SIG-M5 treated with dmso at 0.1 percent for 504 hours (cell line): Measurements from ENCODE around the gene CTIF.

Experiments used
- DNase-seq: peaks from one replicate; lab custom pipeline; 2025; ENCODE audit not compliant: unreplicated experiment; lab: John Stamatoyannopoulos, UW

The CTIF gene

GRCh38 chr18:48550101-48550729 is 11.4 kb downstream of the CTIF start:
- DNase-seq = no peak

- no peak for DNase-seq
Measured at GRCh38 chr18:48551100-48551499, 12.3 kb downstream of the CTIF start.

DNA sequence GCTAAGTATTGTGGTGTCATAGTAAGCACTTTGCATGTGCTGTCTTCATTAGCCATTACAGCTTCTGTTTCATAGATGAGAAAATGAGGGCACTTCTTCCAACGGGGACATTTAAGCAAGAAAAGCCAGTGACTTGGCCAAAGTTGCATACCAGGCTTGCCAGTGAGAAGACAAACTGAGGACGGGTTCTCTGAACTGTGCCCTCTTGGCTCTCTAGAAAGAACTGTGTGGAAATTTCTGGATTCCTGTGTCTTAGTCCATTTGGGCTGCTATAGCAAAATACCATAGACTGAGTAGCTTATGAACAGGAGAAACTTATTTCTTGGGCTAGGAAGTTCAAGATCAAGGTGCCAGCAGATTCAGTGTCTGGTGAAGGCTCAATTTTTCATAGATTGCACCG is 13.3 kb downstream of the CTIF start:
- DNase-seq = no peak

DNA sequence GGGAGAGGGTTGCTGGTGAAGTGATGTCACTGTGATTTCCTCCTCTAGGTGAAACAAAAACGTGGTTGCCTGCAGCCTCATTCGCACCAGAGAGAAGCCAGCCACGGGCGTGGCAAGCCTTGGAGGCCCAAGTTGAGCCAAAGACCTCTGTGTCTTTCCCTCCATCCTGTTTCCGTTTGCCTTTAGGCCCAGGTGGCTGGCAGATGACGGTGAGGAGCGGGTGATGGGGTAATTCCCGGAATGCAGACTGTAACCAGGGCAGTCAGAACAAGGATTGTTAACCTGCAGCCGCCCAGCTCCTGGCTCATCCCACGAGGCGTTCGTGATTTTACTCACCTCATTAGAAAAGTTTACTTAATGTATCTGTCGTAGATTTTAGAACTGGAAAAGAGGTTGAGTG is 14.4 kb downstream of the CTIF start:
- no peak for DNase-seq

DNA sequence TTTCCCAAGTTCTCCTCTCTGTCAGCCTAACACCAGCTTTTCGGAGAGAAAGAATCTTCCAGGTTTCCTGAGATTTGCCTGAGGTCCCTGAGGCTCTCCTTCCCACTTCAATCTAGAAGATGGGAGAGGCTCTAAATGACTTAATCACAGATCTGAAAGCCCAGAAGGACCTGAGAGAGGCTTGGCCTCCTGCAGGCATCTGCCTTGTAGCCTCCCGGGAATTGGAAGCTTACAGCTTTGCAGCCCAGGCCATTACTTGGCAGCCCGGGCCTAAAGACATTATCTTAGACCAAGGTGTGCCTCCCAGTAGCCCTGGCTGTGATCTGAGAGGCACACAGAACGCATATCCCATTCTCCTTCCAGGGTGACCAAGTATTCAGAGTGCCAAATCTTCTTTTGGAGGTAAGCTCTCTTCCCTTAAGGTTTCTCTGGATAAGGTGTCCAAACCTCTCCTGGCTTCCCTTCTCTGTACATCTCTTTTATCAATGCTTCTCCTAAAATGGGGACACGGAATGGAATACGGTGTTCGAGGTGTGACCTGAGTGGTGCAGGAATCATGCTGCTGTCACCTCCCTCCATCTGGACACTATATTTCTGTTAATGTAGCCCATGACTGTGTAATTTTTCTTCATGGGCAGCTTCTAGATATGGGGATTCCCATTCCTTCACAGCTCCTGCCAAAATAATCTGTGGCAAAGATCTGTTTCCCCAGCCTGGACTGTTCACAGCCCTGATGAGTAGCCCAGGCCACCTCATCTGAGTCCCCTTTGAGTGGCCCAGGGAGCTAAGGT is 16.0 kb downstream of the CTIF start:
- DNase-seq = no peak

DNA sequence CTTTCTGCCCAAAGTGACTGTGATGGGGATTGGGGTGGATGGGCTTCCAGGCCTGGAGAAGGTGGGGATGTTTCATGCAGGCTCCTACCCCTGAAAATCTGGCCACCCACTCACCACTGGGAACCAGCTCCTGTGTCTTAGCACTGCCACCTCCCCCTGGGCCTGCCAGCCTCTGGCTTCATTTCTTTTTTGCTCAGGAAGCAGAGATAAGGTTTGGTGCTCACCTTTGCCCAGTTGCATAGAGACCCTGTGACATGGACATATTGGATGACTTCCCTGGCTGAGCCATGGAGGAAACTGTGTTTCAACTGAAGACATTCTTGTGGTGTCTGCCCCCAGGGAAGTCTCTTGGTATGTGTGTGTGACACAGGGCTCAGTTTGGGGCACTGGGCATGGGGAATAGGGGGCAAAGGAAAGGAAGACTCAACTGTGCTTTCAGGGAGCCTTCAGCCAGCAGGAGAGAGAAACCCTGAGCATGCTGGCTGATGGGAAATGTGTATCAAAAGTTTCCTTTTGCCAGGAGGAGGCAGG is 16.7 kb downstream of the CTIF start:
- no peak for DNase-seq

DNA sequence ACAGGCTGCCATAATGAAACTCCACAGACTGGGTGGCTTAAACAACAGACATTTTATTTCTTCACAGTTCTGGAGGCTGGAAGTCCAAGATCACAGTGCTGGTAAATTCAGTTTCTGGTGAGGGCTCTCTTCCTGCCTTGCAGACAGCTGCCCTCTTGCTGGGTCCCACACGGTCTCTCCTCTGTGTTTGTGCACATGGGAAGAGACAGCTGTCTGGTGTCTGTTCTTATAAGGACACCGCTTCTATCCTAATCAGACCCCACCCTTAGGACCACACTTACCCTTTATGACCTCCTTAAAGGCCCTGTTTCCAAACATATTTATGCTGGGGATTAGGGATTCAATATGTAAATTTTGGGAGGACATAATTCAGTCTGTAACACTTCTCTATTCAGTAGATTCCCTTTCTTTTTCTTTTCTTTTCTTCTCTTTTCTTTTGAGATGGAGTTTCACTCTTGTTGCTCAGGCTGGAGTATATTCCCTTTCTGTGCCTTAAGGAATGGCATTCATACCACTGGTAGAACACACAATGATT is 18.9 kb downstream of the CTIF start:
- DNase-seq = no peak

DNA sequence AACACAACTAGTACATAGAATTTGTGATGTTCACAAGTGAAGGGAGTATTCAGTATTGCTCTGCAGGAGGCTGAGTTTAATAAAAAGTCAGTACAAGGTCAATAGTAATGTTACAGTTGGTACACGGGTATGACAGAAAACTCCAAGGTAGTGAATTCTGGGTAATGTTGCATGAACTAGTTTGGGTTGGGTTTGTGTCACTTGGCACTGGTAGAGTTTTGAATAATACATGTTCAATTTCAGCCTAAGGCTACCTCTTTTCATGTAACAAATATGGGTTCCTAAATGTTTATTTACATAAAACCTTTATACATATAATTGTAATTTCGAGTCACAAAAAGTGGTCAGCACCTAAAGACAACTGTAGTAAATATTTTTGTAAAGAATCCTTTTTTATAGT is 19.4 kb downstream of the CTIF start:
- no peak for DNase-seq

GRCh38 chr18:48560491-48560890 is 21.7 kb downstream of the CTIF start:
- DNase-seq = no peak

GRCh38 chr18:48562075-48562474 is 23.2 kb downstream of the CTIF start:
- DNase-seq = no peak

DNA sequence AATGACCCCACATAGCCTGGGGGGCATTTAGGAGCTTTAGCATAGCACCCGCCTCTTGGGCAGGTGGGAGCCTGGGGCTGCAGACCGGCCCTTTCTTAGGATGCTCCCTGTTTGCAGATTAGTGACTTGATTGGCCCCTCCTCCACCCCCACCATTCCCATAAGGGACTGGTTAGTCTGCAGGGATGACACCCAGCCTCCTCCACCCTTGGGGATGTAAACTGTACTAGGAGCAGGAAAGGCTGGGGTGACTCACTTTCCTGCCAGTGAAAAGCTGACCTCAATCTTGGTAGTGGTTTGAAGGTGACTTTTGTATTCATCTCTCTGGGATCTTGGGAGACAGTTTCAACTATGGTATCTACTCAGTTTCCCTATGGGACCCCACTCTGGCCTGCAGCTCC is 24.2 kb downstream of the CTIF start:
- no peak for DNase-seq

DNA sequence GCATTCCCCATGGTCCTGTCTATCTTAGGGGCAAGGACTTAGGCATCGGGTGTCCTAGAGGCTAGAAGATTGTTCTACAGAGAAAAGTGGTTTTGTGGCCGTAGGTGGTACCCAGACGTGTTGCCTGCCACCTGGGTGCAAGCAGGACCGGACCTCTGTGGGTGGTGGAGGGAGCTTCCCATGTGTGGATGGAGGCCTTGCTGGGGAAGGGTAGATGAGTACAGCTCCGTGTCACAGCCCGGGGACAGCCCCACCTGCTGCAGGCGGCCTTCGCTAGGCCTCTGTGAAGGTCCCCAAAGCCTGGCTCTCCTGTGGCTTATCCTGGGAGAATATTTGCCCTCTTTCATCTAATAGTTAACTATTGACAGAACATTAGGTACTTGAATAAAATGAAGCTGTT is 25.3 kb downstream of the CTIF start:
- DNase-seq = no peak

DNA sequence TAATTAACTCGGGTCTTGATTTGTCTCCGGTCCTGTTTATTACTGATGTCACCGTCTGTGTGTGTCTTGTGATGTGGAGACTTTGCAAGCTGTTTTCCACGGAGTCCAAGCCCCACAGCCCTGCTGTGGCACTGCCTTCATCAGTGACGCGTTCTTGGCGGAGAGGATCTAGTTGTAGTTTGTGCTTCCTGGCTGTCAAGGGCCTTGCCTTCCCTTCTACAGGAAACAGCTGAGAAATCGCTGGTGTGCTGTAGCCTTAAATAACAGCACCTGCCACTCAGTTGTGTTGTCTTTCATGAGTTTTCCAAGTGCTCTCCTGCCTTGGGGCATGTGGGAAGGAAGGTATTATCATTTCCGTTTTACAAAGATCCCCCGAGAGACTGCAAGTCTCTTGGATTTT is 26.3 kb downstream of the CTIF start:
- DNase-seq = no peak

GRCh38 chr18:48566589-48566988 is 27.8 kb downstream of the CTIF start:
- no peak for DNase-seq

GRCh38 chr18:48567388-48567787 is 28.6 kb downstream of the CTIF start:
- DNase-seq = no peak

DNA sequence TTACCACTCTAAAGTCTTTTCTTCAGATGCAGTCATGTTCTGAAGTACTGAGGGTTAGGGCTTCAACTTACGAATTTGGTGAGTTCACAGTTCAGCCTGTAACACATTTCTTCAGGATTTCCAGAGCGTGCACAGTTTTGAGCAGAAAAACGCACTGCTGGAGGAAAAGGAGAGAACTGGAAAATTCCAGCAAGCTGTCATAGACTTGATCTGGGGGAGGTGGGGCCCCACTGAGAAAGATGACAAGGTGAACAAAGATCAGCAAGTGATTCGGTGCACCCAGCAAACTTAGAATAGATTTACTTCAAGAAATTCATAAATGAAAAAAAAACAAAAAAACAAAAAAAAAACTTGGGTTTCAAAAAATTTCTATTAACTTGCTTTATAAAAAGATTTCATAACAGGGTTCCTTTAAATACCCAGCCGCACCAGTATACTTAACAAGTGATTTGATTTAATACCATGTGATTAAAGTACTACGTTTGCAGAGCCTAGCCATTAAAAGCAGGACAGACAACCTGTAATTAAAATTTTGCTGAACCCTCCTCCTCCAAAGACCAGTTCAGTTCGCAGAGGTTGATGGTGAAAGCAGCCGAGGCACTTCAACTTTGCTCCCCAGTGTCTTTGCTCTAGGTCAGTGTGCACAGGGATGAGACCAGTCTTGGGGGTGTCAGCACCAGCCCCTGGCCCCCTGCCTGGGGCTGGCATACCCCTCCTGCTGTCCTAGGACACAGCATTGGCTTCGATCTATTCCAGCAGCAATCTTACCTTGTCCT is 30.5 kb downstream of the CTIF start:
- no peak for DNase-seq

DNA sequence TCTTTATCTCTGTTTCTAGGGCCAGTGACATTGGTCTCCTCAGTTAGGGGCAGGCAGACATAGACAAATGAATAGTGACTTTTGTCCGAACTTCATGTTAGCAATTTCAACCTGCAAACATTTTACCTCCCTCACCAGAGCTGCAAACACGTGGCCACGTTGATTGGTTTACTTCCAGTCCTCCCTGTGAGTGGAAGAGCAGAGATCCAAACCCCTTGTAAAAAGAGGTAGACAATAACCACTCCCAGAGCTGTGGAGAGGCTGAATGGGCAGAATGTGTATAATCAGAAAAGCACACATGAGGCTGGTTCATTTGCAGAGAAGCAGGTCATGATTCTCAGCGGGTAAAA is 31.1 kb downstream of the CTIF start:
- no peak for DNase-seq

- DNase-seq = no peak
Measured at GRCh38 chr18:48570313-48570712, 31.5 kb downstream of the CTIF start.

DNA sequence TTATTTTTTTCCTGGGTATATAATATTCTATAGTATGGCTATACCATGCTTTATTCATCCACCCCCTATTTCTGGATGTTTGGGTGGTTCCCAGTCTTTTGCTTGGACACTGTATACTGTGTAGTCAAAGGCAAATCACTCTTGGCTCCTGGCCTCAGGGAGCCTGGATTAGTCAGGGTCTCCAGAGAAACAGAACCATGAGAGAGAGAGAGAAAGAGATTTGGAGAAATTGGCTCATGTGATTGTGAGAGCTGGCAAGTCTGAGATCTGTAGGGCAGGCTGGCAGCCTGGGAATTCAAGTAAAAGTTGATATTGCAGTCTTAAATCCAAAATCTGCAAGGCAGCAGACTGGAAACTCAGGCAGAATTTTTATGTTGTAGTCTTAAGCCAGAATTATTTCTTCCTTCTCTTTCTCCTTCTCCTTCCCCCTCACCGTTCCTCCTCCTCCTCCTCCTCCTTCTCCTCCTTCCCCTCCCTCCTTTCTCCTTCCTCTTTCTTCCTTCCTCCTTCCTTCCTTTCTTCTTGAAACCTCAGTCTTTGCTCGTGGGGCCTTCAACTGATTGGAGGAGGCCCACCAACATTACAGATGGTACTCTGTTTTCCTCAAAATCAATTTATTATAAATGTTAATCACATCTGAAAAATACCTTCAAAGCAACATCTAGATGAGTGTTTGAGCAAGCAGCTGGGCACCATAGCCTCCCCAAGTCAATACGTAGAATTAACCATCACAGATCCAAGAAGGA is 33.0 kb downstream of the CTIF start:
- DNase-seq = no peak

DNA sequence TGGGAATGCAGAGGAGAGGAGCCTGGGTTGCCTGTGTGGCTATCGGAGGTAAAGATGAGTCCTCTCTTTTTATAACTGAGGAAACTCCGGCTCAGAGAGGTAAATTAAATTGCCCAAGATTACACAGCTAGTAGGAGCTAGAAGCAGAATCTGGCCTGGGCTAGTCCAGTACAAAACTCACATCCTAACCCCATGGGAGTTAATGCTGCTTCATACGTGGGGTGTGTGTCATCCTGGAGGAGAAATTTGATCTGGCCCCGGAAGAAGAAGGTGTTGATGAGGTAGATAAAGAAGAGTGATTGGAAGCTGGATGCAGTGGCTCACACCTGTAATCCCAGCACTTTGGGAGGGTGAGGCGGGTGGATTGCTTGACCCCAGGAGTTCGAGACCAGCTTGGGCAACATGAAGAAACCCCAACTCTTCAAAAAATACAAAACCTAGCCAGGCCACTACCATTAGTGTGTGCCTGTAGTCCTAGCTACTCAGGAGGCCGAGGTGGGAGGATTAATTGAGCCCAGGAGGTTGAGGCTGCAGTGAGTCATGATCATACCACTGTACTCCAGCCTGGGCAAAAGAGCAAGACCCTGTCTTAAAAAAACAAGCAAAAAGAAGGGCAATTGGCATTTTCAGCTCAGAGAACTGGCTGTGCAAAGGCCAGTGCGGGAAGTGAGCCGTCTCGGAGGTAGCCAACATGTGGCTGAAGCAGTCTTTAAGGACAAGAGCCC is 33.7 kb downstream of the CTIF start:
- DNase-seq = no peak
